ENCODE data around the gene DHRS7. TPM values are rescaled to one million over a fixed set of nuclear protein-coding genes. Genes with fewer than 3 reads are reported as not detected.

Gene DHRS7
- total RNA-seq, 4 donors from 2014 or later: 52.1 to 102 (median 75.7) TPM

GRCh38 chr14:60163693-60164092, 1.5 kb downstream of the DHRS7 start:
- DNase-seq (ENCODE audit: low spot score in 2 of 2): no peak
- intact Hi-C loops (cut with DNase I; ENCODE audit: low total_unique reads): no loop called here
- TF ChIP-seq POLR2A (IDR thresholded peaks at IDR 0.05): no peak
- no peak for TF ChIP-seq CTCF (IDR thresholded peaks at IDR 0.05)
- H3K4me3 ChIP-seq (ENCODE audit: low read depth, poor library complexity, severe bottlenecking): no peak overlapping the region
- 80 to 85% methylated on average over 6 of the region's 6 CpGs for whole genome bisulfite sequencing, 2 donors

- intact Hi-C loops (cut with DNase I; ENCODE audit: low total_unique reads): no loop called here
- 68 to 76% methylated on average over 2 of the region's 2 CpGs for WGBS, 2 donors
Measured at GRCh38 chr14:60161196-60162107, 3.7 kb downstream of the DHRS7 start.

DNA sequence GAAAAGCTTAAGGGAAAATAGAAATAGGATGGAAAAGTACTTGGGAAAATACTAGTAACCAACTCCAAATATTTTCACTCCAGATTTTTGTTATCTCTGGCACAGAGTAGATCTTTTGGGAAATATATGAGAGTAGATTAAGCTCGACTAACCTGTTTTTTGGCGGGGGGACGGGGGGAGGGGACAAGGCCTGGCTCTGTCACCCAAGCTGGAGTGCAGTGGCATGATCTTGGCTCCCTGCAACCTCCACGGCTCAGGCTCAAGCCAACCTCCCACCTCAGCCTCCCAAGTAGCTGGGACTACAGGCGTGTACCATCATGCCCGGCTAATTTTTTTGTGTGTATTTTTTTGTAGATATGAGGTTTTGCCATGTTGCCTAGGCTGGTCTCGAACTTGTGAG, 4.8 kb downstream of the DHRS7 start:
- 75 to 85% methylated on average over 7 of the region's 7 CpGs for WGBS, 2 donors
- TF ChIP-seq CTCF (IDR thresholded peaks at IDR 0.05) (no peak), POLR2A (IDR thresholded peaks at IDR 0.05) (no peak)
- intact Hi-C loops (cut with DNase I; ENCODE audit: low total_unique reads): no loop called here
- no peak for DNase-seq (ENCODE audit: low spot score in 2 of 2)
- no peak overlapping the region for H3K4me3 ChIP-seq (ENCODE audit: low read depth, poor library complexity, severe bottlenecking)

More at GRCh38 chr14:60161196-60162107, 3.7 kb downstream of the DHRS7 start:
- no peak for TF ChIP-seq POLR2A (IDR thresholded peaks at IDR 0.05)
- TF ChIP-seq CTCF (IDR thresholded peaks at IDR 0.05): no peak
- DNase-seq (ENCODE audit: low spot score in 2 of 2): peak; percentile 31 to 85
- H3K4me3 ChIP-seq (ENCODE audit: low read depth, poor library complexity, severe bottlenecking): no peak overlapping the region

DNA sequence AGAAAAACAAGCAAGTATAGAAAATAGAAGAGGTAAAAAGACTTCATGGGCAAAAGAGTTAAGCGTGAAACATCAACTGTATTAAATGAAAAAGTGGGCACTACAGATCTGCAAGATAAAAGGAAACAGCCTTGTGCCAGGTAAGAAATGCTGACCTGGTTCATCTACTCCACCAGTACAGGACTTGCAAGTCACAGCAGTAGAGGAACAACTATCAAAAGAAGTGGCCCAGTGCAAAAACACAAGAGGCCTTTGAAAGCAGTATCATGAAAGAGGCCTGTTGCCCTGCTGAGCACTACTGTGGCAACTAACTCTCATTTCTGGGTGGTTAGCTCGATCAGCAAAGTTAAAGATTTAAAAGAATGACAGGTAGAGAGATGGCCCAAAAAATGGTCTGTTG, 10.5 kb downstream of the DHRS7 start:
- intact Hi-C loops (cut with DNase I; ENCODE audit: low total_unique reads): no loop called here
- no peak overlapping the region for H3K4me3 ChIP-seq (ENCODE audit: low read depth, poor library complexity, severe bottlenecking)
- TF ChIP-seq POLR2A (IDR thresholded peaks at IDR 0.05): no peak
- no peak for TF ChIP-seq CTCF (IDR thresholded peaks at IDR 0.05)
- no peak for DNase-seq (ENCODE audit: low spot score in 2 of 2)
- WGBS, 2 donors: 90 to 93% methylated on average over 2 of the region's 2 CpGs

- intact Hi-C loops (cut with DNase I; ENCODE audit: low total_unique reads): no loop called here
- no peak overlapping the region for H3K4me3 ChIP-seq (ENCODE audit: low read depth, poor library complexity, severe bottlenecking)
- WGBS, 2 donors: 80 to 83% methylated on average over 3 of the region's 3 CpGs
- TF ChIP-seq POLR2A (IDR thresholded peaks at IDR 0.05): no peak
- no peak for TF ChIP-seq CTCF (IDR thresholded peaks at IDR 0.05)
- no peak for DNase-seq (ENCODE audit: low spot score in 2 of 2)
Measured at GRCh38 chr14:60153991-60154390, 11.2 kb downstream of the DHRS7 start.
